Measurements from ENCODE around the gene ABCF1.

ABCF1 gene

DNA sequence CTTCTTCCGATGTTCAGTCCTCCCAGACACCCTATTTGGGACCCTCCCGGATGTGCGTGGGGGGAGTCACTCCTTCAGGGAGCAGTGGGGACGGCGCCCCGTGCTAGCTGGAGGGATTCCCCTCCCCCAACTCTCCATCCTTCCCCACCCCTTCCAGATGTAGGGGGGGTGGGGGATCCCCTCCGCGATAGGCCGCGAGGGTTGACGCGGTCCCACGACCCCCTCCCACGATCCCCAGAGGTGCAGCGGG, 15.5 kb upstream of the ABCF1 start:
- H3K79me2 ChIP-seq (ENCODE audit: low read length), result peaks cover 36% of the 10 kb centered on the region
- peak overlapping the region; percentile 92 for H2AFZ ChIP-seq (ENCODE audit: low read length)

DNA sequence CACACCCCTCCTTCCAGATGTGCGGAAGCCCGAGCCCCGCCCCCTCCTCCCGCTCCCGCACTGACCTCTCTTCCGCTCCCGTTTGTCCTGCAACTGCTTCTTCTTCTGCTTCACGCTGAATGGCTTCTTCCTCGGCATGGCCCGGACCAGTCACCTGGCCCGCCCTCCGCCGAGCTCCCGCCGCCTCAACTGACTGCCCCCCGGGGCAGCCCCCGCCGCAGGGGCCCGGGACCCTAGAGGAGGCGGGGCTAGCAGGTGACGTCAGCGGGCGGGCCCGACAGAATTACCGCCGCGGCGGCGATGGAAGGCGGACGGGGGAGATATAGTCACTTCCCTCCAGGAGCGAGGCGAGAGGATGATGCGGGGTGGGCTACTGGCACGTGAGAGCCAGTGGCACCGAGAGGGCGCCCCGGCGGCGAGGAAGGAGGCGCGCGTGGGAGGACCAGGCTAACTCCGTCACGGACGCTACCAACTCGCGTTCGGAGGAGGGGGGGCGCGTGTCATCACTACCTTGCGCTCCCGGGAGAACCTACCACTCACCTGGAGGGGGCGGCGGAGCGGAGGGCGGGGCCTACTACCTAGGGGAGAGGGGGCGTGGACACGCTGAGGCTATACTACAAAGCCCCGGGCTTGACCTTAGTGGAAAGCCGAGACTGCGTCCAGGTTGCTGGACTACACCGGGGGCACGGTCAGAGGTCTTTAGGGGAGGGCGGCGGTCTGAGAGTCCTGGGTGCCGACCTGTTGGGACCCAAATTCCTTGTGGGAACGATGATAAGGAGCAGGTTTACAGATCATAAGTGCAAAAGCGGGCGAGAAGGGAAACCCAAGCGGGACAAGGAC, 15.0 kb upstream of the ABCF1 start, which contains the start of gene GNL1:
TSS of gene GNL1 (minus strand) at position 424 of the 840 bp plus-strand sequence. CDS start at position 138, 286 bp downstream.
- H3K9me3 ChIP-seq (replicated peaks; ENCODE audit: insufficient read depth, low read length), result no peaks in the 10 kb centered on the region
- H3K27ac ChIP-seq (ENCODE audit: low read length), result peak within 1 kb of the TSS; percentile 93
- H3K4me3 ChIP-seq (ENCODE audit: low read length), result peak within 1 kb of the TSS; percentile 96
- peak within 1 kb of the TSS; percentile 97 for H3K9ac ChIP-seq (ENCODE audit: low read length)
- no peaks in the 10 kb centered on the region for H3K9me2 ChIP-seq (replicated peaks; ENCODE audit: insufficient read depth, low read length)
- H3F3A ChIP-seq (ENCODE audit: insufficient read depth, low read length), result peaks cover 15% of the 10 kb centered on the region
- H3K36me3 ChIP-seq (replicated peaks; ENCODE audit: insufficient read depth, low read length), result no peaks in the 10 kb centered on the region; the same call in 1 of the 2 replicates
- TF ChIP-seq EZH2phosphoT487 (IDR thresholded peaks at IDR 0.05; ENCODE audit: low read length) (no peak), EZH2 (optimal IDR thresholded peaks at IDR 0.05; ENCODE audit: low read depth, low read length) (no peak)
- TF ChIP-seq, protein P1, sequence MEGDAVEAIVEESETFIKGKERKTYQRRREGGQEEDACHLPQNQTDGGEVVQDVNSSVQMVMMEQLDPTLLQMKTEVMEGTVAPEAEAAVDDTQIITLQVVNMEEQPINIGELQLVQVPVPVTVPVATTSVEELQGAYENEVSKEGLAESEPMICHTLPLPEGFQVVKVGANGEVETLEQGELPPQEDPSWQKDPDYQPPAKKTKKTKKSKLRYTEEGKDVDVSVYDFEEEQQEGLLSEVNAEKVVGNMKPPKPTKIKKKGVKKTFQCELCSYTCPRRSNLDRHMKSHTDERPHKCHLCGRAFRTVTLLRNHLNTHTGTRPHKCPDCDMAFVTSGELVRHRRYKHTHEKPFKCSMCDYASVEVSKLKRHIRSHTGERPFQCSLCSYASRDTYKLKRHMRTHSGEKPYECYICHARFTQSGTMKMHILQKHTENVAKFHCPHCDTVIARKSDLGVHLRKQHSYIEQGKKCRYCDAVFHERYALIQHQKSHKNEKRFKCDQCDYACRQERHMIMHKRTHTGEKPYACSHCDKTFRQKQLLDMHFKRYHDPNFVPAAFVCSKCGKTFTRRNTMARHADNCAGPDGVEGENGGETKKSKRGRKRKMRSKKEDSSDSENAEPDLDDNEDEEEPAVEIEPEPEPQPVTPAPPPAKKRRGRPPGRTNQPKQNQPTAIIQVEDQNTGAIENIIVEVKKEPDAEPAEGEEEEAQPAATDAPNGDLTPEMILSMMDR (IDR thresholded peaks at IDR 0.05; ENCODE audit: low read length), result no peak
- peaks cover 13% of the 10 kb centered on the region for H3K4me1 ChIP-seq (ENCODE audit: low read length)
- H3K4me2 ChIP-seq (ENCODE audit: low read depth, low read length), result peak within 1 kb of the TSS; percentile 93
- H3K27me3 ChIP-seq (replicated peaks; ENCODE audit: insufficient read depth, low read length), result no peaks in the 10 kb centered on the region
- H3K79me2 ChIP-seq (ENCODE audit: low read length), result peaks cover 36% of the 10 kb centered on the region
- H2AFZ ChIP-seq (ENCODE audit: low read length), result peak within 1 kb of the TSS; percentile 92
- no peaks in the 10 kb centered on the region for H4K20me1 ChIP-seq (ENCODE audit: insufficient read depth, low read length)
- DNase-seq, result peak; percentile 96

More for the DNA sequence above, 15.5 kb upstream of the ABCF1 start:
- no peaks in the 10 kb centered on the region for H3K27me3 ChIP-seq (replicated peaks; ENCODE audit: insufficient read depth, low read length)
- peak overlapping the region; percentile 93 for H3K4me2 ChIP-seq (ENCODE audit: low read depth, low read length)
- H3K4me3 ChIP-seq (ENCODE audit: low read length), result peak overlapping the region; percentile 96
- peaks cover 15% of the 10 kb centered on the region for H3F3A ChIP-seq (ENCODE audit: insufficient read depth, low read length)
- H3K9me3 ChIP-seq (replicated peaks; ENCODE audit: insufficient read depth, low read length), result no peaks in the 10 kb centered on the region
- H3K36me3 ChIP-seq (replicated peaks; ENCODE audit: insufficient read depth, low read length), result no peaks in the 10 kb centered on the region; the same call in 1 of the 2 replicates
- H3K27ac ChIP-seq (ENCODE audit: low read length), result peak overlapping the region; percentile 93; the same call in 1 of the 2 replicates
- H3K9me2 ChIP-seq (replicated peaks; ENCODE audit: insufficient read depth, low read length), result no peaks in the 10 kb centered on the region
- H4K20me1 ChIP-seq (ENCODE audit: insufficient read depth, low read length), result no peaks in the 10 kb centered on the region
- H3K9ac ChIP-seq (ENCODE audit: low read length), result peak overlapping the region; percentile 97
- TF ChIP-seq, protein P1 (IDR thresholded peaks at IDR 0.05; ENCODE audit: low read length), result no peak
- TF ChIP-seq EZH2 (optimal IDR thresholded peaks at IDR 0.05; ENCODE audit: low read depth, low read length) (no peak), EZH2phosphoT487 (IDR thresholded peaks at IDR 0.05; ENCODE audit: low read length) (no peak)
- peaks cover 13% of the 10 kb centered on the region for H3K4me1 ChIP-seq (ENCODE audit: low read length)
- DNase-seq, result no peak

DNA sequence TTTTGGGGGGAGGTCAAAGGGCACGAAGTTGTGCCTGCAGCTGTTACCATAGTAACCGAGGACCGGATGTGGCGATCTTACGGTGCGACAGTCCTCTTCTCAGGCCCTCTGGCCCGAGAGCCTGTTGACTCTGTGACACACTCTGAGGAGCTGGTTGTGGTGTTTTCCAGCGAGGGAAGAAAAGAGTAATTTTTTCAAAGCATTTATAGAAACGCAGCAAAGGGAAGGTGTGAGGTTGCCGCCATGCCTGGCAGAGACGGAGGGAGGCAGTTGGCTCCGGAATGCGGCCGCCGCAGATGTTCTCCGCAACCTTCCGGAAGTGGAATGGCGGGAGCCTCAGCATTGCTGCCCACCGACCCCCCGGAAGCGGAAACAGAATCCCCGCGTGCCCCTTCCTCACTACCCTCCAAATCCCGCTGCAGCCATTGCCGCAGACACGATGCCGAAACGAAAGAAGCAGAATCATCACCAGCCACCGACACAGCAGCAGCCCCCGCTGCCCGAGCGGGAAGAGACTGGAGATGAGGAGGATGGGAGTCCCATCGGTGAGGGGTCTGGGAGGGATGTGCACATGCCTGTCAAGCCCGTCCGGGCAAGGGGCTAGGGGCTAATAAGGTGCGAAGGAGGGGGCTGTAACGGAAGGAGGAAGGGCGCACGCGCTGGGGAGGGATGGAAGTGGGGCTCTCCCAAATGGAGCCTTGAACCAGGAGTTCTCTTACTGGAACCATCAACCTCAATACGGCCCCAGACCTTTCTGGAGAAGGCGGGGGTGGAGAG, 14.1 kb upstream of the ABCF1 start, which contains the start of gene PRR3:
TSS of gene PRR3 (plus strand) at position 390 of the 777 bp plus-strand sequence. CDS start at position 440, 50 bp downstream.
- H3K4me3 ChIP-seq (ENCODE audit: low read length), result peak within 1 kb of the TSS; percentile 96
- no peaks in the 10 kb centered on the region for H3K9me3 ChIP-seq (replicated peaks; ENCODE audit: insufficient read depth, low read length)
- H4K20me1 ChIP-seq (ENCODE audit: insufficient read depth, low read length), result no peaks in the 10 kb centered on the region
- peaks cover 13% of the 10 kb centered on the region for H3K4me1 ChIP-seq (ENCODE audit: low read length)
- peak within 1 kb of the TSS; percentile 93 for H3K4me2 ChIP-seq (ENCODE audit: low read depth, low read length)
- TF ChIP-seq, protein P1 (IDR thresholded peaks at IDR 0.05; ENCODE audit: low read length), result no peak
- TF ChIP-seq EZH2phosphoT487 (IDR thresholded peaks at IDR 0.05; ENCODE audit: low read length) (no peak), EZH2 (optimal IDR thresholded peaks at IDR 0.05; ENCODE audit: low read depth, low read length) (no peak)
- H3K36me3 ChIP-seq (replicated peaks; ENCODE audit: insufficient read depth, low read length), result no peaks in the 10 kb centered on the region; the same call in 1 of the 2 replicates
- H3K9me2 ChIP-seq (replicated peaks; ENCODE audit: insufficient read depth, low read length), result no peaks in the 10 kb centered on the region
- peak within 1 kb of the TSS; percentile 92 for H2AFZ ChIP-seq (ENCODE audit: low read length)
- peaks cover 36% of the 10 kb centered on the region for H3K79me2 ChIP-seq (ENCODE audit: low read length)
- DNase-seq, result peak; percentile 96
- peaks cover 15% of the 10 kb centered on the region for H3F3A ChIP-seq (ENCODE audit: insufficient read depth, low read length)
- H3K27ac ChIP-seq (ENCODE audit: low read length), result peak within 1 kb of the TSS; percentile 93
- no peaks in the 10 kb centered on the region for H3K27me3 ChIP-seq (replicated peaks; ENCODE audit: insufficient read depth, low read length)
- peak within 1 kb of the TSS; percentile 97 for H3K9ac ChIP-seq (ENCODE audit: low read length)

Data from MM.1S (cell line).